IMR-90 (cell line): ENCODE measurements around the gene ENTPD3.

Experiments used
- CEBPB ChIP-seq: IDR thresholded peaks from 2 replicates; pipeline ENCODE4 v1.6.1; 2012; ENCODE audit warnings: low read depth, low read length, improper control_type of control experiment
- CHD1 ChIP-seq: IDR thresholded peaks from 2 replicates; pipeline ENCODE4 v1.6.1; 2012; ENCODE audit warnings: low read depth, low read length, improper control_type of control experiment
- ELK1 ChIP-seq: fragments of 150-350 bp; IDR thresholded peaks from 2 replicates; pipeline ENCODE4 v1.6.1; 2016; ENCODE audit warnings: low read depth, mild to moderate bottlenecking, low read length, moderate library complexity, borderline replicate concordance
- FOS ChIP-seq: fragments of 150-350 bp; IDR thresholded peaks from 2 replicates; pipeline ENCODE4 v1.6.1; 2016; ENCODE audit warnings: low read depth, low read length
- MAFK ChIP-seq: IDR thresholded peaks from 2 replicates; pipeline ENCODE4 v1.6.1; 2012; ENCODE audit warnings: low read depth, low read length, improper control_type of control experiment
- MAZ ChIP-seq: IDR thresholded peaks from 2 replicates; pipeline ENCODE4 v1.6.1; 2012; ENCODE audit warnings: low read depth, mild to moderate bottlenecking, low read length, improper control_type of control experiment, moderate library complexity, borderline replicate concordance
- MXI1 ChIP-seq: IDR thresholded peaks from 2 replicates; pipeline ENCODE4 v1.6.1; 2012; ENCODE audit warnings: low read depth, mild to moderate bottlenecking, low read length, moderate library complexity, borderline replicate concordance
- POLR2A ChIP-seq: IDR thresholded peaks from 2 replicates; pipeline ENCODE4 v1.6.1; 2012; ENCODE audit warnings: mild to moderate bottlenecking, low read depth, low read length
- RAD21 ChIP-seq: IDR thresholded peaks from 2 replicates; pipeline ENCODE4 v1.6.1; 2012; ENCODE audit warnings: low read length, improper control_type of control experiment
- RFX5 ChIP-seq: IDR thresholded peaks from 2 replicates; pipeline ENCODE4 v1.8.0; 2012; ENCODE audit warnings: low read depth, mild to moderate bottlenecking, low read length, moderate library complexity
- SMC3 ChIP-seq: fragments of 150-350 bp; IDR thresholded peaks from 2 replicates; pipeline ENCODE4 v1.6.1; 2016; ENCODE audit warnings: low read depth, mild to moderate bottlenecking, antibody characterized with exemption, low read length, moderate library complexity
- TF ChIP-seq, protein P1 (sequence below): conservative IDR thresholded peaks from 2 replicates; pipeline ENCODE4 v1.5.1; 2012; ENCODE audit warnings: mild to moderate bottlenecking, low read depth, low read length, improper control_type of control experiment
- TF ChIP-seq, protein P2 (sequence below): fragments of 150-350 bp; IDR thresholded peaks from 2 replicates; pipeline ENCODE4 v1.6.1; 2017; ENCODE audit warnings: mild to moderate bottlenecking, antibody characterized with exemption, low read length, low read depth

DNA sequence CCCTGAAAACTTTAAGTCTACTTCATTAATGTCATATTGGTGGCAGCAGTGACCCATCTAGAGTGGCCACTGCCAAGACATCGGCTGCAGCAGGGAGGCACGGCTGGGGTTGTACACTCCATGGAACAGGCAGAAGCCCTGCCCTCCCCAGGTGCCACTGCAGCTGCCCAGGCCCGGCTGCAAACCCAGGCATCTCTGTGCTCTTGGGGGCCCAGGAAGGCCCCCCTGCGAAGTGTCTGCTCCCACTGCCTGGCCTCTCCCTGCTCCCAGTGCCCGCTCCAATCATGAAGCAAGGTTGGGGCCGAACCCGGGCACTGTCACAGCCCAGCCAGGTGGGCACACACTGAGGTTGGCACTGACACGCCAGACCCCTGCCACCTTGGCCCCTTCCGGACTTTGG lies 58.1 kb downstream of the ENTPD3 start:
- TF ChIP-seq CEBPB (no peak), RAD21 (no peak), POLR2A (no peak), RFX5 (no peak), ELK1 (no peak), CHD1 (no peak), SMC3 (no peak), MXI1 (no peak), MAZ (no peak), FOS (no peak), MAFK (no peak)
- TF ChIP-seq, protein P1, sequence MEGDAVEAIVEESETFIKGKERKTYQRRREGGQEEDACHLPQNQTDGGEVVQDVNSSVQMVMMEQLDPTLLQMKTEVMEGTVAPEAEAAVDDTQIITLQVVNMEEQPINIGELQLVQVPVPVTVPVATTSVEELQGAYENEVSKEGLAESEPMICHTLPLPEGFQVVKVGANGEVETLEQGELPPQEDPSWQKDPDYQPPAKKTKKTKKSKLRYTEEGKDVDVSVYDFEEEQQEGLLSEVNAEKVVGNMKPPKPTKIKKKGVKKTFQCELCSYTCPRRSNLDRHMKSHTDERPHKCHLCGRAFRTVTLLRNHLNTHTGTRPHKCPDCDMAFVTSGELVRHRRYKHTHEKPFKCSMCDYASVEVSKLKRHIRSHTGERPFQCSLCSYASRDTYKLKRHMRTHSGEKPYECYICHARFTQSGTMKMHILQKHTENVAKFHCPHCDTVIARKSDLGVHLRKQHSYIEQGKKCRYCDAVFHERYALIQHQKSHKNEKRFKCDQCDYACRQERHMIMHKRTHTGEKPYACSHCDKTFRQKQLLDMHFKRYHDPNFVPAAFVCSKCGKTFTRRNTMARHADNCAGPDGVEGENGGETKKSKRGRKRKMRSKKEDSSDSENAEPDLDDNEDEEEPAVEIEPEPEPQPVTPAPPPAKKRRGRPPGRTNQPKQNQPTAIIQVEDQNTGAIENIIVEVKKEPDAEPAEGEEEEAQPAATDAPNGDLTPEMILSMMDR, result no peak
- TF ChIP-seq, protein P2, sequence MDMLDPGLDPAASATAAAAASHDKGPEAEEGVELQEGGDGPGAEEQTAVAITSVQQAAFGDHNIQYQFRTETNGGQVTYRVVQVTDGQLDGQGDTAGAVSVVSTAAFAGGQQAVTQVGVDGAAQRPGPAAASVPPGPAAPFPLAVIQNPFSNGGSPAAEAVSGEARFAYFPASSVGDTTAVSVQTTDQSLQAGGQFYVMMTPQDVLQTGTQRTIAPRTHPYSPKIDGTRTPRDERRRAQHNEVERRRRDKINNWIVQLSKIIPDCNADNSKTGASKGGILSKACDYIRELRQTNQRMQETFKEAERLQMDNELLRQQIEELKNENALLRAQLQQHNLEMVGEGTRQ, result no peak
